A549 treated with Mapracorat at 1 μM for 4 hours (cell line): ENCODE data around the gene LIPT2. TPM values are rescaled to one million over a fixed set of nuclear protein-coding genes. Genes with fewer than 3 reads are reported as not detected.

Source experiments
- total RNA-seq: library from RNA; stranded (reverse); fragments of 200-300 nt; extraction: Qiagen RNA extraction; gene quantifications from 5 replicates; pipeline ENCODE4 v1.2.3, GENCODE V29; 2022

LIPT2 gene
- total RNA-seq, result 1.7 to 2.8 TPM (median 2.1 TPM) in 5 replicates

GRCh38 chr11:74492974-74493790, at the start of gene LIPT2:
TSS of gene LIPT2 (minus strand) at chr11:74493724. CDS start at chr11:74493703, 21 bp downstream.

GRCh38 chr11:74466916-74467885, 26.3 kb downstream of the LIPT2 start, which contains the start of gene KCNE3:
TSS of gene KCNE3 (minus strand) at chr11:74467549. CDS start at chr11:74457563, 9,986 bp downstream.

Other genes starting within 250 kb of the LIPT2 start
- gene P4HA3, start 182.1 kb downstream of the LIPT2 start, total RNA-seq, result 35.5 to 58.6 TPM (median 49.8 TPM) in 5 replicates
- gene PGM2L1, start 95.3 kb downstream of the LIPT2 start, total RNA-seq, result 10.7 to 17.8 TPM (median 16.3 TPM) in 5 replicates
- not detected in 5 replicates for gene KCNE3, start 26.2 kb downstream of the LIPT2 start, total RNA-seq
- gene POLD3, start 98.9 kb upstream of the LIPT2 start, total RNA-seq, result 15.2 to 19.4 TPM (median 17.3 TPM) in 5 replicates
- 3.4 to 5.2 TPM (median 4.1 TPM) in 5 replicates for gene CHRDL2, start 237.7 kb upstream of the LIPT2 start, total RNA-seq